ENCODE measurements around the gene ADCK1. TPM values are rescaled to one million over a fixed set of nuclear protein-coding genes. Genes with fewer than 3 reads are reported as not detected.
A peak's percentile ranks its signal among the peaks of the same experiment; 100 is the strongest.
"Not testable (repeated sequence)": the region's sequence is repeated elsewhere in the genome, so short reads cannot be mapped to it uniquely, and the experiment has no call there.

ADCK1 gene
- total and polyA plus RNA-seq, 2 experiments from 2014 or later: 4.7 to 6.6 TPM

GRCh38 chr14:77936138-77936639 is 136.3 kb downstream of the ADCK1 start:
- Histone ChIP-seq H3K4me2 (ENCODE audit: unreplicated experiment) (no peak overlapping the region), H3K9me2 (ENCODE audit: insufficient read depth) (no peaks in the 10 kb centered on the region), H3K4me3 (no peak overlapping the region), H4K20me1 (ENCODE audit: insufficient read depth) (no peaks in the 10 kb centered on the region), H3K27ac (no peak overlapping the region), H3F3A (ENCODE audit: insufficient read depth) (no peaks in the 10 kb centered on the region), H3K9ac (no peak overlapping the region), H2AFZ (no peak overlapping the region), H3K27me3 (replicated peaks; ENCODE audit: insufficient read depth) (no peaks in the 10 kb centered on the region; the same call in 1 of the 2 replicates), H3K79me2 (ENCODE audit: insufficient read depth) (no peaks in the 10 kb centered on the region), H3K4me1 (ENCODE audit: insufficient read depth) (no peaks in the 10 kb centered on the region), H3K36me3 (ENCODE audit: low read depth) (no peaks in the 10 kb centered on the region), H3K9me3 (ENCODE audit: low read depth) (no peaks in the 10 kb centered on the region)
- no peak for TF ChIP-seq EZH2phosphoT487 (IDR thresholded peaks at IDR 0.05; ENCODE audit: insufficient read depth, low read depth)
- no peak for TF ChIP-seq EZH2 (IDR thresholded peaks at IDR 0.05; ENCODE audit: insufficient read depth, poor library complexity, severe bottlenecking)
- DNase-seq: no peak
- in situ Hi-C loops (cut with MboI): no loop called here
- WGBS, 2 experiments (ENCODE audit: low coverage in 1 of 2, low lambda C conversion rate in 2 of 2, missing lambda C conversion rate in 2 of 2): 68 to 77% methylated on average over 4 of the region's 4 CpGs

DNA sequence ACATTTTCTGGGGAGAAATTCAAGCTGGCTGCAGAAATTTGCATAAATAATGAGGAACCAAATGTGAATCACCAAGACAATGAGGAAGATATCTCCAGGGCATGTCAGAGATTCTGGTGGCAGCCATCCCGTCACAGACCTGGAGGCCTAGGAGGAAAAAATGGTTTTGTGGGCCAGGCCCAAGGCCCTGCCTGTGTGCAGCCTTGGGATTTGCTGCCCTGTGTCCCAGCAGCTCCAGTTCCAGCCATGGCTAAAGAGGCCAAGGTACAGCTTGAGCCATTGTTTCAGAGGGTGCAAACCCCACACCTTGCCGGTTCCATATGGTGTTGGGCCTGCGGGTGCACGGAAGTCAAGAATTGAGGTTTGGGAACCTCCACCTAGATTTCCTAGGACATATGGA is 147.5 kb downstream of the ADCK1 start:
- Histone ChIP-seq H3K27me3 (replicated peaks; ENCODE audit: insufficient read depth) (no peaks in the 10 kb centered on the region), H2AFZ (no peak overlapping the region), H3K4me1 (ENCODE audit: insufficient read depth) (peaks cover 7% of the 10 kb centered on the region; the same call in 1 of the 2 replicates), H3K36me3 (ENCODE audit: low read depth) (no peaks in the 10 kb centered on the region), H3K9me2 (ENCODE audit: insufficient read depth) (no peaks in the 10 kb centered on the region), H3F3A (ENCODE audit: insufficient read depth) (no peaks in the 10 kb centered on the region), H3K79me2 (ENCODE audit: insufficient read depth) (no peaks in the 10 kb centered on the region), H4K20me1 (ENCODE audit: insufficient read depth) (no peaks in the 10 kb centered on the region), H3K4me2 (ENCODE audit: unreplicated experiment) (no peak overlapping the region), H3K9me3 (ENCODE audit: low read depth) (no peaks in the 10 kb centered on the region), H3K27ac (no peak overlapping the region), H3K9ac (no peak overlapping the region), H3K4me3 (no peak overlapping the region)
- 29 to 38% methylated on average over 4 of the region's 4 CpGs for WGBS, 2 experiments (ENCODE audit: low coverage in 1 of 2, low lambda C conversion rate in 2 of 2, missing lambda C conversion rate in 2 of 2)
- TF ChIP-seq EZH2phosphoT487 (IDR thresholded peaks at IDR 0.05; ENCODE audit: insufficient read depth, low read depth): no peak
- no peak for TF ChIP-seq EZH2 (IDR thresholded peaks at IDR 0.05; ENCODE audit: insufficient read depth, poor library complexity, severe bottlenecking)
- in situ Hi-C loops (cut with MboI): no loop called here
- DNase-seq: no peak

DNA sequence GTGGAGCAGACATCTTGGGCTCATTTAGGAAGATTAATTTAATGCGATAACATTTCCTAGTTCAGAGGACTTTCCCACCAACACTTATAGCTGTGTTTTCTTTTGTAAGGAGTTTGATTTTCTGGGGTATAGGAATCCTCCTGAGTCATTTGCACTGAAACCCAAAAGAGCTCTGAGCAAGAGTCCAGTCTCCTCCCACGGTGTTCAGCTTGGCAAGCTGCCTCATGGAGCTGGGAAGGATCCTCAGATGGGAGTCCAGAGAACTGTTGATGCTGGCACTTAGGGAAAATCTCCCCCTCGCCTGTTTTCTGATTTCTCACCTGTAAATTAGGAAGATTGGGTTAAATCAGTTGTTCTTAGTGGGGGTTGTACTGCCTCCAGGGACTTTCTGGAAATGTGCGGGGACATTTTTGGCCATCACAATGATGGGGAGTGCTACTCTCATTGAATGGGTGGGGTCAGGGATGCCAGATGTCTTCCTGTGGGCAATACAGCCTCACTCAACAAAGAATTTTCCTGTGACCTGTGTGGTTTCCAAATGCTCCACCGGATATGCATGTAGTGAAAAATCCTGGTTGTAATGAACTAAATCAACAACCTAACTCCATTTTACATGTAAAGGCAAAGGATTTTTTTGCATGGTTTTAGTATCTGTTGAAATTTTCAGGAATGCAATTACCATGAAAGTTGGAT is 150.6 kb downstream of the ADCK1 start:
- no peaks in the 10 kb centered on the region for H3K9me2 ChIP-seq (ENCODE audit: insufficient read depth)
- no peaks in the 10 kb centered on the region for H3K36me3 ChIP-seq (ENCODE audit: low read depth)
- no peaks in the 10 kb centered on the region for H3F3A ChIP-seq (ENCODE audit: insufficient read depth)
- H3K4me1 ChIP-seq (ENCODE audit: insufficient read depth): peaks cover 7% of the 10 kb centered on the region; the same call in 1 of the 2 replicates
- H3K27ac ChIP-seq: no peak overlapping the region
- H3K4me3 ChIP-seq: no peak overlapping the region
- 24 to 25% methylated on average over 5 of the region's 5 CpGs for WGBS, 2 experiments (ENCODE audit: low coverage in 1 of 2, low lambda C conversion rate in 2 of 2, missing lambda C conversion rate in 2 of 2)
- H2AFZ ChIP-seq: no peak overlapping the region
- H3K9me3 ChIP-seq (ENCODE audit: low read depth): no peaks in the 10 kb centered on the region
- H4K20me1 ChIP-seq (ENCODE audit: insufficient read depth): no peaks in the 10 kb centered on the region
- H3K4me2 ChIP-seq (ENCODE audit: unreplicated experiment): no peak overlapping the region
- no peak overlapping the region for H3K9ac ChIP-seq
- DNase-seq: peak; percentile 68
- no peaks in the 10 kb centered on the region for H3K79me2 ChIP-seq (ENCODE audit: insufficient read depth)
- TF ChIP-seq EZH2 (IDR thresholded peaks at IDR 0.05; ENCODE audit: insufficient read depth, poor library complexity, severe bottlenecking) (no peak), EZH2phosphoT487 (IDR thresholded peaks at IDR 0.05; ENCODE audit: insufficient read depth, low read depth) (no peak)
- in situ Hi-C loops (cut with MboI): no loop called here
- 0 out of 2 replicates have a peak, but pooled peaks cover 4% of the 10 kb centered on the region for H3K27me3 ChIP-seq (replicated peaks; ENCODE audit: insufficient read depth)

- Histone ChIP-seq H3K27ac (no peak overlapping the region), H2AFZ (no peak overlapping the region), H3K9ac (no peak overlapping the region), H3K79me2 (ENCODE audit: insufficient read depth) (no peaks in the 10 kb centered on the region), H3K9me2 (ENCODE audit: insufficient read depth) (no peaks in the 10 kb centered on the region), H3K9me3 (ENCODE audit: low read depth) (no peaks in the 10 kb centered on the region), H4K20me1 (ENCODE audit: insufficient read depth) (no peaks in the 10 kb centered on the region), H3K27me3 (replicated peaks; ENCODE audit: insufficient read depth) (peaks cover 22% of the 10 kb centered on the region), H3K4me3 (no peak overlapping the region), H3K4me1 (ENCODE audit: insufficient read depth) (no peaks in the 10 kb centered on the region), H3F3A (ENCODE audit: insufficient read depth) (no peaks in the 10 kb centered on the region), H3K4me2 (ENCODE audit: unreplicated experiment) (no peak overlapping the region), H3K36me3 (ENCODE audit: low read depth) (no peaks in the 10 kb centered on the region)
- TF ChIP-seq EZH2 (IDR thresholded peaks at IDR 0.05; ENCODE audit: insufficient read depth, poor library complexity, severe bottlenecking) (no peak), EZH2phosphoT487 (IDR thresholded peaks at IDR 0.05; ENCODE audit: insufficient read depth, low read depth) (no peak)
- WGBS, 2 experiments (ENCODE audit: low coverage in 1 of 2, low lambda C conversion rate in 2 of 2, missing lambda C conversion rate in 2 of 2): 19% methylated on average over 13 of the region's 13 CpGs
- in situ Hi-C loops (cut with MboI): no loop called here
- no peak for DNase-seq
These were observed 156.0 kb downstream of the ADCK1 start for GRCh38 chr14:77955816-77956484.

GRCh38 chr14:77959686-77960085 is 159.8 kb downstream of the ADCK1 start:
- H3K9ac ChIP-seq; H3K4me2 ChIP-seq (ENCODE audit: unreplicated experiment); H3K4me1 ChIP-seq (ENCODE audit: insufficient read depth); H3K27ac ChIP-seq; DNase-seq; in situ Hi-C loops (cut with MboI); H3K79me2 ChIP-seq (ENCODE audit: insufficient read depth); H4K20me1 ChIP-seq (ENCODE audit: insufficient read depth); H3F3A ChIP-seq (ENCODE audit: insufficient read depth); H3K9me2 ChIP-seq (ENCODE audit: insufficient read depth); H3K36me3 ChIP-seq (ENCODE audit: low read depth); H2AFZ ChIP-seq; H3K9me3 ChIP-seq (ENCODE audit: low read depth); H3K4me3 ChIP-seq: not testable (repeated sequence)
- H3K27me3 ChIP-seq (replicated peaks; ENCODE audit: insufficient read depth): peaks cover 41% of the 10 kb centered on the region
- 2 to 8% methylated on average over 3 of the region's 3 CpGs for WGBS, 2 experiments (ENCODE audit: low coverage in 1 of 2, low lambda C conversion rate in 2 of 2, missing lambda C conversion rate in 2 of 2)

All from GM23248 (cell line).